Measurements from ENCODE around the gene DST. TPM values are rescaled to one million over a fixed set of nuclear protein-coding genes. Genes with fewer than 3 reads are reported as not detected.

DST gene
- total RNA-seq, 2 experiments from 2014 or later, result 5.7 to 5.9 TPM

- no peaks in the 10 kb centered on the region for H3K36me3 Mint-ChIP-seq (ENCODE audit: low read depth)
- CTCF ChIA-PET, result no interaction called here
- intact Hi-C loops (cut with DNase I, micrococcal nuclease), result no loop called here
Observed at GRCh38 chr6:56420296-56420695, 222.4 kb downstream of the DST start.

GRCh38 chr6:56419191-56419590 is 223.5 kb downstream of the DST start:
- Mint-ChIP-seq H3K4me1 (ENCODE audit: low read depth) (no peaks in the 10 kb centered on the region), H3K9me3 (no peaks in the 10 kb centered on the region), H3K27me3 (no peaks in the 10 kb centered on the region), H3K27ac (no peak overlapping the region), H3K4me3 (no peak overlapping the region), H3K36me3 (ENCODE audit: low read depth) (no peaks in the 10 kb centered on the region)
- no peaks in the 10 kb centered on the region for H3K9me3 ChIP-seq (ENCODE audit: control insufficient read depth in 1 of 2, insufficient read depth in 1 of 2, low read length in 2 of 2)
- ATAC-seq (ENCODE audit: poor library complexity), result no peak
- intact Hi-C loops (cut with DNase I, micrococcal nuclease), result no loop called here
- no peak for DNase-seq
- ChIA-PET CTCF (no interaction called here), POLR2A (no interaction called here)
- no peak overlapping the region for H3K27ac ChIP-seq (ENCODE audit: low read depth in 1 of 2, low read length in 2 of 2)
- no peak overlapping the region for H3K4me3 ChIP-seq (ENCODE audit: low read length)
- TF ChIP-seq, protein P1, sequence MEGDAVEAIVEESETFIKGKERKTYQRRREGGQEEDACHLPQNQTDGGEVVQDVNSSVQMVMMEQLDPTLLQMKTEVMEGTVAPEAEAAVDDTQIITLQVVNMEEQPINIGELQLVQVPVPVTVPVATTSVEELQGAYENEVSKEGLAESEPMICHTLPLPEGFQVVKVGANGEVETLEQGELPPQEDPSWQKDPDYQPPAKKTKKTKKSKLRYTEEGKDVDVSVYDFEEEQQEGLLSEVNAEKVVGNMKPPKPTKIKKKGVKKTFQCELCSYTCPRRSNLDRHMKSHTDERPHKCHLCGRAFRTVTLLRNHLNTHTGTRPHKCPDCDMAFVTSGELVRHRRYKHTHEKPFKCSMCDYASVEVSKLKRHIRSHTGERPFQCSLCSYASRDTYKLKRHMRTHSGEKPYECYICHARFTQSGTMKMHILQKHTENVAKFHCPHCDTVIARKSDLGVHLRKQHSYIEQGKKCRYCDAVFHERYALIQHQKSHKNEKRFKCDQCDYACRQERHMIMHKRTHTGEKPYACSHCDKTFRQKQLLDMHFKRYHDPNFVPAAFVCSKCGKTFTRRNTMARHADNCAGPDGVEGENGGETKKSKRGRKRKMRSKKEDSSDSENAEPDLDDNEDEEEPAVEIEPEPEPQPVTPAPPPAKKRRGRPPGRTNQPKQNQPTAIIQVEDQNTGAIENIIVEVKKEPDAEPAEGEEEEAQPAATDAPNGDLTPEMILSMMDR (IDR thresholded peaks at IDR 0.05), result no peak
- no peaks in the 10 kb centered on the region for H3K27me3 ChIP-seq (ENCODE audit: control insufficient read depth in 1 of 2, insufficient read depth in 2 of 2, low read length in 2 of 2)
- no peaks in the 10 kb centered on the region for H3K36me3 ChIP-seq (ENCODE audit: insufficient read depth, low read length)
- H3K4me1 ChIP-seq (ENCODE audit: insufficient read depth, low read length), result no peaks in the 10 kb centered on the region

More at GRCh38 chr6:56420296-56420695, 222.4 kb downstream of the DST start:
- no peak overlapping the region for H3K27ac Mint-ChIP-seq
- H3K4me1 Mint-ChIP-seq (ENCODE audit: low read depth), result no peaks in the 10 kb centered on the region
- H3K4me3 ChIP-seq (ENCODE audit: low read length), result no peak overlapping the region
- DNase-seq (no peak), ATAC-seq (ENCODE audit: poor library complexity) (no peak)
- TF ChIP-seq, protein P1 (IDR thresholded peaks at IDR 0.05), result no peak
- H3K4me1 ChIP-seq (ENCODE audit: insufficient read depth, low read length), result no peaks in the 10 kb centered on the region
- POLR2A ChIA-PET, result no interaction called here
- H3K27me3 ChIP-seq (ENCODE audit: control insufficient read depth in 1 of 2, insufficient read depth in 2 of 2, low read length in 2 of 2), result no peaks in the 10 kb centered on the region
- H3K27me3 Mint-ChIP-seq, result no peaks in the 10 kb centered on the region
- H3K9me3 Mint-ChIP-seq, result no peaks in the 10 kb centered on the region
- H3K9me3 ChIP-seq (ENCODE audit: control insufficient read depth in 1 of 2, insufficient read depth in 1 of 2, low read length in 2 of 2), result no peaks in the 10 kb centered on the region
- H3K4me3 Mint-ChIP-seq, result no peak overlapping the region
- no peaks in the 10 kb centered on the region for H3K36me3 ChIP-seq (ENCODE audit: insufficient read depth, low read length)
- no peak overlapping the region for H3K27ac ChIP-seq (ENCODE audit: low read depth in 1 of 2, low read length in 2 of 2)

GRCh38 chr6:56417823-56418222 is 224.9 kb downstream of the DST start:
- Histone ChIP-seq H3K36me3 (ENCODE audit: insufficient read depth, low read length) (no peaks in the 10 kb centered on the region), H3K27ac (ENCODE audit: low read depth in 1 of 2, low read length in 2 of 2) (no peak overlapping the region), H3K27me3 (ENCODE audit: control insufficient read depth in 1 of 2, insufficient read depth in 2 of 2, low read length in 2 of 2) (no peaks in the 10 kb centered on the region), H3K4me3 (ENCODE audit: low read length) (no peak overlapping the region), H3K4me1 (ENCODE audit: insufficient read depth, low read length) (no peaks in the 10 kb centered on the region), H3K9me3 (ENCODE audit: control insufficient read depth in 1 of 2, insufficient read depth in 1 of 2, low read length in 2 of 2) (no peaks in the 10 kb centered on the region)
- ChIA-PET POLR2A (no interaction called here), CTCF (no interaction called here)
- no peaks in the 10 kb centered on the region for H3K36me3 Mint-ChIP-seq (ENCODE audit: low read depth)
- H3K27ac Mint-ChIP-seq, result no peak overlapping the region
- no peak for ATAC-seq (ENCODE audit: poor library complexity)
- TF ChIP-seq, protein P1 (IDR thresholded peaks at IDR 0.05), result no peak
- no peaks in the 10 kb centered on the region for H3K4me1 Mint-ChIP-seq (ENCODE audit: low read depth)
- no peak overlapping the region for H3K4me3 Mint-ChIP-seq
- H3K9me3 Mint-ChIP-seq, result no peaks in the 10 kb centered on the region
- DNase-seq, result no peak
- intact Hi-C loops (cut with DNase I, micrococcal nuclease), result no loop called here
- no peaks in the 10 kb centered on the region for H3K27me3 Mint-ChIP-seq

Data from CD4-positive, alpha-beta T cell (primary cell).